Astrocyte of the spinal cord (primary cell): Measurements from ENCODE around the gene NR4A3.

Experiments
- DNase-seq: peaks from one replicate; pipeline ENCODE4 v3.0.0; 2011; ENCODE audit warnings: low read depth, low spot score
- H3K4me3 ChIP-seq: 2 replicates; pipeline ENCODE4 v1.5.1; 2011; ENCODE audit warnings: low read depth, mild to moderate bottlenecking, low read length, moderate library complexity
- in situ Hi-C: cut with HindIII; loops from 2 replicates; pipeline ENCODE4 v1.10.0; 2017; ENCODE audit warnings: low sequenced_read_pairs
- TF ChIP-seq, protein P1 (sequence below): IDR thresholded peaks from 2 replicates; pipeline ENCODE4 v1.5.1; 2012; ENCODE audit warnings: low read depth, mild to moderate bottlenecking, low read length, inconsistent platforms

Gene NR4A3

DNA sequence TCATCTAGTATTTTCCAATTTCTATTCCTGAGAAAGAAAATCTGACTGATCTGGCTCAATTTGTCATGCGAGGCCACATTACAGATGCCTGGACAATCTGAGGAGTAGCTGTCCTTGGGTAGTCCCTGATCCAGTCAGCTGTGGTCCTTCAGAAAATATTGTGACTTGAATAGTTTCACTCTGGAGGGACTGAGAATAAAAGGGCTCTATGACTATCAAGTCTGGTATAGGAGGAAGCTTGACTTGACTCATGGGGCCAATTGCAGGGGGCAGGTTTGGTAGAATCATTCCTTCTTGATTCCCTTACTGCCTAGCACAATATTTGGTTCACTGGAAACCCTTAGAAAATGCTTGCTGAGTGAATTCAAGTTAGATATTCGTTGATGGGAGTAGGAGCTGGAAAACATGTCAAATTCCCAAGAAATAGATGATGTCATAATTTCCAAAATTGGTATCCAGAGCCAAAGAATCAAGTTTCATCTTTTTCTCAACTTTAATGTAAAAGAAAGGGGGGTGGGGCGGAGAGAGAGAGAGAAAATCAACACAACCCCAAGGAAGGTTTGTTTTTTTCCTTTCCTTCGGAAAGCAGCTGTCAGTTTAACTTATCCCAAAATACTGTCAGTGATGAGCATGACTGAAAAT lies 52.4 kb downstream of the NR4A3 start:
- in situ Hi-C loops: no loop called here
- TF ChIP-seq, protein P1, sequence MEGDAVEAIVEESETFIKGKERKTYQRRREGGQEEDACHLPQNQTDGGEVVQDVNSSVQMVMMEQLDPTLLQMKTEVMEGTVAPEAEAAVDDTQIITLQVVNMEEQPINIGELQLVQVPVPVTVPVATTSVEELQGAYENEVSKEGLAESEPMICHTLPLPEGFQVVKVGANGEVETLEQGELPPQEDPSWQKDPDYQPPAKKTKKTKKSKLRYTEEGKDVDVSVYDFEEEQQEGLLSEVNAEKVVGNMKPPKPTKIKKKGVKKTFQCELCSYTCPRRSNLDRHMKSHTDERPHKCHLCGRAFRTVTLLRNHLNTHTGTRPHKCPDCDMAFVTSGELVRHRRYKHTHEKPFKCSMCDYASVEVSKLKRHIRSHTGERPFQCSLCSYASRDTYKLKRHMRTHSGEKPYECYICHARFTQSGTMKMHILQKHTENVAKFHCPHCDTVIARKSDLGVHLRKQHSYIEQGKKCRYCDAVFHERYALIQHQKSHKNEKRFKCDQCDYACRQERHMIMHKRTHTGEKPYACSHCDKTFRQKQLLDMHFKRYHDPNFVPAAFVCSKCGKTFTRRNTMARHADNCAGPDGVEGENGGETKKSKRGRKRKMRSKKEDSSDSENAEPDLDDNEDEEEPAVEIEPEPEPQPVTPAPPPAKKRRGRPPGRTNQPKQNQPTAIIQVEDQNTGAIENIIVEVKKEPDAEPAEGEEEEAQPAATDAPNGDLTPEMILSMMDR: no peak
- DNase-seq: peak; percentile 7
- no peak overlapping the region for H3K4me3 ChIP-seq

DNA sequence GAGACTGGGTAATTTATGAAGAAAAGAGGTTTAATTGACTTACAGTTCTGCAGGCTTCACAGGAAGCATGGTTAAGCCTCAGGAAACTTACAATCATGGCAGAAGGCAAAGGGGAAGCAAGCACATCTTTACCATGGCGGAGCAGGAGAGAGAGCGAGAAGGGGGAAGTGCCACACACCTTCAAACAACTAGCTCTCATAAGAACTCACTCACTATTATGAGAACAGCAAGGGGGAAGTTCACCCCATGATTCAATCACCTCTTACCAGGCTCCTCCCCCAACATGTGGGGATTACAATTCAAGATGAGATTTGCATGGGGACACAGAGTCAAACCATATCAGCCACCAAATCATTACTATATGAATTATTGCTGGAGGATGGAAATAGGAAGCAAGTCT lies 54.5 kb downstream of the NR4A3 start:
- no peak for DNase-seq
- no peak overlapping the region for H3K4me3 ChIP-seq
- TF ChIP-seq, protein P1: no peak
- in situ Hi-C loops: no loop called here

- TF ChIP-seq, protein P1: no peak
- H3K4me3 ChIP-seq: no peak overlapping the region
- in situ Hi-C loops: no loop called here
- DNase-seq: no peak
Measured at GRCh38 chr9:99878651-99879050, 57.0 kb downstream of the NR4A3 start.

DNA sequence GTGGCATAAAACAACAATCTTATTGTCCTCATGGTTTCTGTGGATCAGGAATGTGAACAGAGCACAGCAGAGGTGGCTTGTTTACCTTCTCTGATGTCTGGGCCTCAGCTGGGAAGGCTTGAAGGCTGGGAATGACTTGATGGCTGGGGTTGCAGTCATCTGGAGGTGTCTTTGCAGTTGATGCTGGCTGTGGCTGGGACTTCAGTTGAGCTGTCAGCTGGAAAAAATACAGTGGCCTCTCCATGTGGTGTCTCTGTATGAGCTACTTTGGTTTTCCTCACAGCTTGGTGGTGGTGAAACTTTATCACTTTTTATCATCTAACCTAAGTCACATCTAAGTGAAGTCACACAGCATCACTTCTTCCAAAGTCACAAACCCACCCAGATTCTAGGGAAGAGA lies 60.1 kb downstream of the NR4A3 start:
- no peak for DNase-seq
- H3K4me3 ChIP-seq: no peak overlapping the region
- in situ Hi-C loops: no loop called here
- TF ChIP-seq, protein P1: no peak

DNA sequence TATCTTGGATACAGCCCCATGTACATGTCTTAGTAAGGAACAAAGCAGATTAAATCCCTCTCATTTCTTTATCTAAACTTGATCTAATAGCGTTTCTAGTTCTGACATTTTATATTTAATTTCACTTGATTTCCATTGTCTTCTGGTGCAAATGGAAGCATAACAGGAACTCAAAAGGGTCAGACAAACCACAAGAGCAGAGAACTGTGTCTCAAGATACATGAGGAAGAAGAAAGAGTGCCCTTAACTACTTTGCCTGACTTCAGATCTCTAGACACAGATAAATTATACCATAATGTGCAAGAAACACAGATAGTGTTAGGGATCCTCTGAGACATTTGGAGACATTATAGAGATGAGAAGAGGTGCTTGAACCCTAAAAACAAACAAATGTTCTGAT lies 64.1 kb downstream of the NR4A3 start:
- TF ChIP-seq, protein P1: no peak
- no peak for DNase-seq
- in situ Hi-C loops: no loop called here
- H3K4me3 ChIP-seq: no peak overlapping the region

DNA sequence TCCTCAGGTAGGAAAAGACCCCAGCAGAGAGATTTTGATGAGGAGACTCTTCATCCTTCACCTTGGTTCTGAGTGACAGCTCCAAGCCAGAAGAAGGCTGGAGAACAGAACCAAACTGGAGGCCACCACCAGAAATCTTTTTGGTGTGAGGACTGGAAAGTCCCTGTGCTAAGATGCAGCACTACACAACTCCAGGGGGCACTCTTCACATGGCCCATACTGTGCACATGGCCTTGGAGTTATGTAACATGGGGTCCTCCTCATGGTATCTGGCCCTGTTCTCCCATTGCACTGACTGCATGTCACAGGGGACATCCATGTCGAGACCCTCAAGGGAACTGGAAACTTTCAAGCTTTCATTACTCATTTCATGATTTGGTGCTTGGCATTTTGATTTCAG lies 67.4 kb downstream of the NR4A3 start:
- DNase-seq: no peak
- TF ChIP-seq, protein P1: no peak
- H3K4me3 ChIP-seq: no peak overlapping the region
- in situ Hi-C loops: no loop called here
